ENCODE data around the gene PHETA1. TPM values are rescaled to one million over a fixed set of nuclear protein-coding genes. Genes with fewer than 3 reads are reported as not detected.
A peak's percentile ranks its signal among the peaks of the same experiment; 100 is the strongest.

PHETA1 gene
- total RNA-seq, 1 experiment from 2014 or later = 16.3 TPM

- ChIA-PET CTCF (interaction anchor here (1.1 kb wide), 1 partner anchor 27 kb away, joined by 3 read pairs; no protein-coding TSS in a partner anchor), POLR2A (no interaction called here)
- ATAC-seq (no peak), DNase-seq (ENCODE audit: low read depth, low spot score) (no peak)
- Histone ChIP-seq H3K4me1 (ENCODE audit: control insufficient read depth, insufficient read depth, low read length) (peaks cover 21% of the 10 kb centered on the region), H3K27ac (ENCODE audit: low read length) (peak overlapping the region; percentile 83), H3K27me3 (ENCODE audit: control insufficient read depth, insufficient read depth, low read length) (no peaks in the 10 kb centered on the region), H3K9me3 (ENCODE audit: control insufficient read depth, insufficient read depth, low read depth, low read length) (no peaks in the 10 kb centered on the region), H3K4me3 (ENCODE audit: low read depth in 2 of 2, low read length in 2 of 2) (peak overlapping the region; percentile 84), H3K36me3 (ENCODE audit: control insufficient read depth, insufficient read depth, low read length) (no peaks in the 10 kb centered on the region)
- BruUV-seq (replicated peaks) = no TSS peak
- intact Hi-C loops (cut with micrococcal nuclease; ENCODE audit: unreplicated experiment) (no loop called here), in situ Hi-C loops (cut with HindIII; ENCODE audit: low pct_unique_long_range_greater_than_20kb, low sequenced_read_pairs) (no loop called here)
- TF ChIP-seq SIN3A (IDR thresholded peaks at IDR 0.05; ENCODE audit: borderline replicate concordance, insufficient read depth, low read depth, low read length) (no peak), POLR2AphosphoS5 (IDR thresholded peaks at IDR 0.05; ENCODE audit: low read depth, low read length) (no peak), REST (IDR thresholded peaks at IDR 0.05; ENCODE audit: insufficient read depth in 1 of 2, low read depth in 2 of 2, low read length in 1 of 2) (no peak), TCF7L2 (IDR thresholded peaks at IDR 0.05; ENCODE audit: low read depth, low read length) (no peak), CTCF (IDR thresholded peaks at IDR 0.05) (no peak)
Measured at GRCh38 chr12:111369496-111370220, 763 bp upstream of the PHETA1 start.

- no peak for TF ChIP-seq POLR2AphosphoS5 (IDR thresholded peaks at IDR 0.05; ENCODE audit: low read depth, low read length)
- in situ Hi-C loops (cut with HindIII; ENCODE audit: low pct_unique_long_range_greater_than_20kb, low sequenced_read_pairs) = no loop called here
- ChIA-PET CTCF (interaction anchor here (1.1 kb wide), 1 partner anchor 30 kb away, joined by 4 read pairs; no protein-coding TSS in a partner anchor), POLR2A (interaction anchor here (0.5 kb wide), 1 partner anchor 249 kb away, joined by 11 read pairs; no protein-coding TSS in a partner anchor)
- H3K9me3 ChIP-seq (ENCODE audit: control insufficient read depth, insufficient read depth, low read depth, low read length) = no peaks in the 10 kb centered on the region
- BruUV-seq (replicated peaks) = no TSS peak
- no peaks in the 10 kb centered on the region for H3K27me3 ChIP-seq (ENCODE audit: control insufficient read depth, insufficient read depth, low read length)
- H3K4me3 ChIP-seq (ENCODE audit: low read depth in 2 of 2, low read length in 2 of 2) = peak overlapping the region; percentile 84
- DNase-seq (ENCODE audit: low read depth, low spot score) = no peak
- H3K4me1 ChIP-seq (ENCODE audit: control insufficient read depth, insufficient read depth, low read length) = peaks cover 25% of the 10 kb centered on the region
- intact Hi-C loops (cut with micrococcal nuclease; ENCODE audit: unreplicated experiment) = no loop called here
- no peaks in the 10 kb centered on the region for H3K36me3 ChIP-seq (ENCODE audit: control insufficient read depth, insufficient read depth, low read length)
- peak; percentile 51 for ATAC-seq
- H3K27ac ChIP-seq (ENCODE audit: low read length) = peak overlapping the region; percentile 68
Measured at GRCh38 chr12:111368291-111368787, 556 bp downstream of the PHETA1 start.

Data from Panc1 (cell line).